HG03139 (cell line): ENCODE results near the gene THTPA.

ENCODE experiments used
- ATAC-seq: cut with Tn5 transposase; IDR thresholded peaks from one replicate; pipeline ENCODE4 v1.9.1; 2021; ENCODE audit not compliant: unreplicated experiment

The THTPA gene

GRCh38 chr14:23555882-23556699 is at the start of gene THTPA:
Gene THTPA (plus strand): TSS chr14:23556271. CDS start chr14:23556758, 487 bp downstream.
- peak; percentile 69 for ATAC-seq

DNA sequence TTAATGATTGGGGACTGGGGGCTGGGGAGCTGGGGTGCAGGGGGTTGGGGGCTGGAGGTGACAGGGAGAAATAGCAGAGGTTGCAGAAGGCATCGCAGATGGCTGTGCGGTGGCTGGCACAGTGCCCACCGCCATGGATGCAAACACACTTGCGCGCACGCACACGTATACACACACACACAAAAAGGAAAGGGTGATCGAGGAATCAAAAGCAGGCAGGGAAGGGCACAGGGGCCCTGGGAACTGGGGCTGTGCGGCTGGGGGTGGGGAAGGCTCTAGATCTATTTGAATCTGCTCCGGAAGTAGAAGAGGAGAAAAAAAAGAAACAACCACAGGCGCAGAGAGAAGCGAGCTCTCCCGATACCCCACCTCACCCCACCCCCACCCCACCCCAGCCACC is 43.9 kb upstream of the THTPA start:
- ATAC-seq: no peak

DNA sequence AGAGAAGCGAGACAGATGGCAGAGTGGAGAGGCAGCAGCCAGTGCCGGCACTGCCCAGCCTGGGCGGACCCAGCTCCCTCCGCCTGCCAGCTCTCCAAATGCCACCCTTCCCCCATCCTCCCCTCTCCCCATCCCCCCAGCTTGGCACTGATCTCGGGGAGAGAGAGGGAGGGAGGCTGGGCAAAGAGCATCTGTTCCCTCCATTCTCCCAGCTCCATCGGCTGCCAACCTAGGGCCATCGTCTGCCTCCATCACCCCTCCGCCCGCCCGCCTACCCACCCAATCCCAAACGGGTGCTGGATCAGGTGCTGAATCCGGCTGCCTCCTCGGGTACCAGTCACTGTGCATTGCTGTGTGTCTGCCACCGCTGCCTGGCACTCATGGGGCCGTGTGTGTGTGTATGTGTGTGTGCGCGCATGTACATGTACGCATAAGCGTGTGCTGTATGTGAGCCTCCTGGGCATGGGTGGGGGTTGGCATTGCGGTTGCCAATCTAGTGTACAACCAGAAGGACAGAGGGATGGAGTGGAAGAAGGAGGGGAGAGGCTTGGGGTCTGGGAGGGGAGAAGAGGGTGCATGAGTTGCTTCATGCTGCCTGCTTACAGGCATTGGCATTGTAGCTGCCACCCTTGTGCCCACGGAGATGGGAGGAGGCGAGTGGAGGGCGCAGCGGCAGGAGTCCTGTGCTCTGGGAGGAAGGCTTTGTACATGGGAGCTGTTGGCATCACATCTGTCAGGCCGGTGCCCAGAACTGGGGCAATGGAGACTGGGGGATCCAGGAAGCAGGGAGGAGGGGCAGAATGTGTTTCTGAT is 42.9 kb upstream of the THTPA start:
- ATAC-seq: no peak

GRCh38 chr14:23513818-23514643 is 42.0 kb upstream of the THTPA start:
- ATAC-seq: no peak

- ATAC-seq: no peak
Observed at GRCh38 chr14:23514644-23514957, 41.5 kb upstream of the THTPA start.

DNA sequence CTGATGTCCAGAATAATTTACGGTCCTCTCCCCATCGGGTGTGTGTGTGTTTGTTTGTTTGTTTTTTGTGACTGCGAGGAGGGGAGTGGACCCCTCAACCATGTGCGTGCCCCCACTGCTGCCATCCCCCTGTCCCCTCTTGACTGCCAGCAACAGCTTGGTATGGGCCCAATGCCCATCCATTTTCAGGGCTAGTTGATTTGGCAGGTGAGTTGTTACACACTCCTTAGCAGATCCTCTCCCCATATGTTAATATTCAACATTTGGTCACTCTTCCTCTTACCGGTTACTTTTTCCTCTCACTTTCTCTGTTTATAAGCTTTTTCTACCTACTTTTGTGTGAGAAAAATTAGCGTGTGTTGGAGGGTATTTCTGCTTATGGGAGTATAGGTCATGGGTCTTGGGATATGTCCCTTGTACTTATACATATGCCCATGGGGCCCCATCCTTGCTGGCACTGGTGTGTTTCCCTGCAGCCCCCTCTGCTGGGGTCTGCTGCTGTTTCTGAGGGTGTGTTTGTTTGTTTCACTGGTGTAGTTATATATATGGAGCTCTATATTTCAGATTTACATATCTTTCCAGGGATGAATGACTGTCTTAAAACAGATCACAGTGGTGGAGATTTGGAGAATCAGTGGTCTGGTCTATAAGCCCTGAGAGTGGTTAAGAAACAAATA is 38.3 kb upstream of the THTPA start:
- no peak for ATAC-seq

DNA sequence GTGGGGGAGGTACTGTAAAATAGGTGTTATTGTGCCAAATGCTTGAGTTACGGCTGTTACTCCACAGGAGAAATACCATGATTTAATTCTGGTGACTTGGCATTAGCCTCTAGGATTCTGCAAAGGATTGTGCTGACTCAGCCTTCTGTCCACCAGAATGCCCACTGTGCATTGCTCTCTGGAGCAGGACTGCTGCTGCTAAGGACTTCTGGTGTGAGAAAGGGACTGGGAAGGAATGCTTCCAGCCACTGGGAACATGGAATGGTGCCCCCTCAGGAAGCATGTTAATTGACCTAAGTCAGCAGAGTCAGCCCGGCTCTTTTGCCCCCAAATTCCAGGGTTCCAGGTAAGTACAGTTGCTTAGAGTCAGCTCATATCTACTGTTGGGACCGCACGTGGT is 37.4 kb upstream of the THTPA start:
- ATAC-seq: no peak

DNA sequence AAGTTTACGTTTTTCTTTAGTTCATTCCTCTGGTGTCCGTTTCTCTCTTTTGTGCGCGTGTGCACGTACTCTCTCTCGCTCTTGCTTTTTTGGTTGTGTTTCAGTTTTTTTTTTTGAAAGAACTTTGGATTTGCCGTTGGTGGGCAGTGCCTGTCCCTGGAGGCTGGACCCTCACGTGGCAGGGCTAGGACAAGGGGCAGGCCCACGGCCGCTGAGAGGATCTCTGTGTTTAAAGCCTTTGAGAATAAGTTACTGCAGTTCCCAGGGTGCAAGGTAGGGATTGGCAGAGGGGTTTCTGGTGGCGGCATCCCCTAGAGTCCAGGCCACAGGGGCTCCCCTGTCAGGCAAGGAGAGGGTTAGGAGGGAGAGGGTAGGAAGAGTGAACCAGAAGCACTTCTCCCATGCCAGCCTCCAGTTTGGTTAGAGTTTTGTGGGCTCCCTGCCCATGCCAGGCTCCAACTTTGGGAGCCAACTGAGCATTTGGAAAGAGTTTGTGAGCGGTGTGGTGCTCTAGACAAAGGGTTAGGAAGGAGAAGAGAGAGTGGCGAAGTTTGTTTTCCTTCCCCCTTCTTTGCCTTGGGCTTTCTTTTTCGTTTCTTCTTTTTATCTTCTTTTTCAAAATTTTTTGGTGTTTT is 35.1 kb upstream of the THTPA start:
- ATAC-seq: no peak

DNA sequence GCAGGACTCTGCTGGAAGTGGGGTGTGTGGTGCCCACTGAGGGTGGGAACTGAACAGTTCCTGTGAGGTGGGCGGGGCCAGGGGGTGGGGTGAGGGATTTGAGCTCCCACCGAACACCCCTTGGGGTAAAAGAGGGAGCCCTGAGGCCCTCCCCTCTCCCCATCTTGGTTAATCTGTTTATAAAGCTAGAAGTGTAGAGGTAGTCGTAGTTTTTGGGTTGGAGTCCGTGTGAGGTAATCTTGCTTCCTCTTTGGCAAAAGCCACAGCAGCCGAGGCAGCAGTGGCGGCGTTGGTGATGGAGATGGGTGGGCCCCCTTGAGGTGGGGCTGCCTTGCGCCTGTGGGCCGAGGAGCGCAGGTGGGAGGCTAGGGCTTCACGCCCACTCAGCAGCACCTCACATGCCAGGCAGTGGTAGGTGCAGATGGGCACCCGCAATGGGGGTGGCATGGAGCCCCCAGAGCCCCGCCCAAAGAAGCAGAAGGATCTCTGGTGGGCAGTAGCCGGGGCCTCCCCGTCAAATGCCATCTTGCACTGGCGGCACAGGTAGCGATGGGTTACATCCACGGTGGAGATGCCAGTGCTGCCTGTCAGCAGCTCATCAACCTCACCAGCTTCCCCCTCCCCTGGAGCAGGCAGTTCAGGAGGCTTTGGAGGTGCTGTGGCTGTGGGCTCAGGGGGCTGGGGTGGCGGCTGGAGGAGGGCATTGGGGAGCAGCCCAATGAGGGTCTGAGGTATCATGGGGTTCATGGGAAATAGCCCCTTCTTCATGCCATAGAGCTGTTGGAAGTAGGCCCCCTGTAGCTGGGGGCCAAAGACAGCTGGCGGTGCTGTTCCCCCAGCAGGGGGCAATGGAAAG is 34.1 kb upstream of the THTPA start:
- no peak for ATAC-seq

- no peak for ATAC-seq
Observed at GRCh38 chr14:23522643-23523198, 33.4 kb upstream of the THTPA start.

- no peak for ATAC-seq
Observed at GRCh38 chr14:23523229-23524016, 32.6 kb upstream of the THTPA start.

DNA sequence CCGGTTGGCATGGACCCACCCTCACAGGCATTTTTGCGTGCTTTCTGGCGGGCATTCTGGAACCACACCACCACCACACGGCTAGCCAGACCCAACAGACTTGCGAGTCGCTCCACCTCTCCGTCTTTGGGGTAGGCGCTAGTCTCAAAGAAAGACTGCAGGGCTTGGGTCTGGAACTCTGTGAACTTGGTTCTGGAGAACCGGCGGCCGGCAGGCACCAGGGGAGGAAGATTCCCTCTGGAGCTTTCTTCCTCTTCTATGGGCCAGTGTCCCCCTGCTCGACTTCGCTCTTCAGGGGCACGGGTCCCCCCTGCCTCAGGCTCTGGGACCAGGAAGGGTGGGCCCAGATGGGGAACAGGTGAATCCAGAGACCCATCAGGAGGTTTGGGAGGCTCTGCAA is 31.1 kb upstream of the THTPA start:
- ATAC-seq: no peak

DNA sequence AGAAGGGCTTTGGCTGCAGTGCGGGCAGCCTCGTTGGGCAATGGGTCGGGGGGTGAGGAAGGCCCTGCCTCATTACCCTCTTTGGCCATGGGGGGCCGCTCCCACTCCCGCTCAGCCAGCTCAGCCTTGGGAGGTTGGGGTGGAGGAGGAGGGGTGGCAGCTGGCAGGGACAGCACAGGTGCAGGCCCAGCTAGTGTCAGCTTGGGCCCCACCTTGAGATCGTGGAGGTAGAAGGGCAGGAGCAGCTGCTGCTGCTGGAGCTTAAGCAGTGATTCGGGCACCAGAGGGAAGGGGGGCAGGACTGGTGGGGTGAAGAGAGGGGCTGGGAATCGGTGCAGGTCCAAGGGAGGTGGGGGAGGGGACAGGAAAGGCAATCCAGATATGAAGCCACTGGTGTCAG is 30.5 kb upstream of the THTPA start:
- ATAC-seq: no peak

DNA sequence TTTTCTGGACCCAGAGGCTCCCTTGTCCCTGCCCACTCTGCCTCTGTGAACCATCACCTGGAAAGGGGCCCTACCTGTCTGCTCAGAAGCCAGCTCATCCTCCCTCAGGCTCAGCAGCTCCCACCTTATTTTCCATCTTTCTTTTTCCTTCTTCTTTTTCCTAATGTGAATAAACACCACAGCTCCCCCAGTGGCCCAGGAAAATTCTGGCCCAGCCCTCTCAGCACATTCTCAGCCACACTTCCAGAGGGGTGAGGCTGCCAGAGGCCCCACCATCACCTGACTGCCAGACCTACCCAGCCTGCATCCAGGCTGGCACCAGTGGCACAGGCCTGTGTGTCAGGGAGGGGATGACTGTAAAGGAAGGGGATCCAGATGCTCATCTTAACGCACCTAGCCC is 27.5 kb upstream of the THTPA start:
- ATAC-seq: no peak

DNA sequence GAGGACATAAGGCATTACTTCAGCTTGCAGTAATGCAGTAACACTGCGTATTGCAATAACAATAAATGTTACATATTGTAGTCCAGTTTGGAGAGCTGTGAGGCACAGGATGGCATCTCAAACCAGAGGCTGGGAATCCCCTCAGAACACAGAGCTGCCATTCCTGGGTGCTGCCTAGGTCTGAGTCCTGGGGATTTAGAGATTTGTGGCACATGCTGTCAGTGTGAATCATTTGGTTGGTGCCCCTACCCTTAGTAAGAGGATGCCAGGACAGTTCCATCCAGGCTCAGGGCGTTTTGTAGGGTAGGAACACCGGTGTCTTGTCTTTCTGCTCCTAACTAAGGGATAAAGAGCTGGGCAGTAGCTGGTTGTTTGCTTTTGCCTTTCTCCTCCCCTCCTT is 27.1 kb upstream of the THTPA start:
- ATAC-seq: no peak

DNA sequence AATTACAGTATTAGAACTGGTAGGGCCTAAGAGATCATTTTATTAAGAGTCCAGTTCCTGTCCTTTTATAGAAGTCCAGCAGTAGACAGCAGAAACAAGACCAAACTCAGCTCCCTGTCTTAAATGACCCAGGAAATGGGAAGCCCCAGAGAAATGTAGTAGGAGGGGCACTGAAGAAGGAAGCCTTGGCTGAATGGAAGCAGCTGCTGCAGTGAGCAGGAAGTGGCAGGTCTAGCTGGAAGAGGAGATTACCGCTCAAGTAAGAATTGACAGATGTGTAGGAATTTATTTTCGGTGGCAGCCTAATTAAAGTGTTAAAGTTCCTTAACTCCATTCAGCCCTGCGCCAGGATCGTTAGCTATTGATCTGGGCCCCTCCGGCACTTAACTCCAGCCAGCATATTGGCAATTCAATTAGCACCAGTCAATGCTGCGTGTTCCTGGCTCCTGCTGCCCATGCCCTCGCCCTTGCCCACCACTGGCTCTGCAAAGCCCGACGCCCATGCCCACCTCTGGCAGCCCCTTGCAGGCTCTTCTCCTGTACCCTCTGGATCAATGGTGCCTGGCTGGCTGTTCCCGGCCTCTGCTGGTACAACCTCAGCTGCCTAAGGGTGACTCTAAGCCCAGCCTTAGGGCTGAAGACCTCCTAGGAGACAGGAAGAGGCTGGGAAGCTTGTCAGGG is 25.6 kb upstream of the THTPA start:
- no peak for ATAC-seq

DNA sequence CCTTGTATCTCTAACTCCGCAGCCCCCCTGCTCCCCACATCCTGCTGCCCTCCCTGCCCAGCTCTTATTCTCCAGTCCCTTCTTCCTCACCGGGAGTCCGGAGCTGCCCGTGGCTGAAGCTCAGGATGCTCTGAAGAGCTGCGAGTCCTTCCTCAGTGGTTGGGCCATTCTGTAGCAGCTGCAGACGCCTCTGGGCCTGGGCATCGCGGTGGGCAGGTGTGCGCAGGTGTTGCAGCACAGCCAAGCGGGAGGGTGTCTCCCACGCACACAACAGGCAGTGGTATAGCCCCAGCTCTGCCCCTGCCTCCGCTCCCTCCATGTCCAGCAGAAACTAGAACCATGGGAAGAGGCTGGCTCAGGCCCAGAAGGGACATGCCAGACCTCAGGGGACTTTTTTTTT is 24.7 kb upstream of the THTPA start:
- no peak for ATAC-seq

- ATAC-seq: no peak
Observed at GRCh38 chr14:23532658-23533057, 23.4 kb upstream of the THTPA start.
